Peyer's patch (tissue), 4 donors: Measurements from ENCODE around the gene LCN2. TPM values are rescaled to one million over a fixed set of nuclear protein-coding genes. Genes with fewer than 3 reads are reported as not detected.

Source experiments
- DNase-seq, 3 donors: peaks; one replicate each; pipeline ENCODE4 v3.0.0-alpha.2; 2017 to 2019
- H3K27ac ChIP-seq, 4 donors: fragments of 200-600 bp; sonication (generic); one replicate each; pipeline ENCODE4 v1.5.1; 2016 to 2019
- H3K27me3 ChIP-seq, 2 donors: fragments of 200-600 bp; sonication (generic); one replicate each; pipeline ENCODE4 v1.5.1; 2019
- H3K36me3 ChIP-seq, 3 donors: fragments of 200-600 bp; sonication (generic); one replicate each; pipeline ENCODE4 v1.5.1; 2016 to 2019
- H3K4me1 ChIP-seq, 4 donors: fragments of 200-600 bp; sonication (generic); one replicate each; pipeline ENCODE4 v1.5.1; 2016 to 2019
- H3K4me3 ChIP-seq, 4 donors: fragments of 200-600 bp; sonication (generic); 1 replicate in 3 of 4; 2 replicates in 1 of 4; pipeline ENCODE4 v1.5.1; 2016 to 2019; ENCODE audit warnings: mild to moderate bottlenecking in 1 of 4
- H3K9me3 ChIP-seq, 4 donors: fragments of 200-600 bp; sonication (generic); one replicate each; pipeline ENCODE4 v1.5.1; 2016 to 2019; ENCODE audit warnings: mild to moderate bottlenecking in 1 of 4
- POLR2A ChIP-seq, 2 donors: fragments of 450-650 bp; IDR thresholded peaks; one replicate each; pipeline ENCODE4 v1.5.1; 2017; ENCODE audit warnings: antibody characterized with exemption in 2 of 2, mild to moderate bottlenecking in 2 of 2, moderate library complexity in 2 of 2
- total RNA-seq, 4 donors: library from RNA; depleted of rRNA; stranded (reverse); fragments of >200 nt; gene quantifications; one replicate each; pipeline ENCODE4 v1.1.0, GENCODE V29; 2016
- TF ChIP-seq, protein P1 (sequence below), 6 experiments: fragments of 450-650 bp in 4 of 6; fragments of 200-600 bp in 2 of 6; sonication (generic) in 1 of 6; IDR thresholded peaks; one replicate each; pipeline ENCODE4 v1.5.1; 2017 to 2019; ENCODE audit warnings: antibody characterized with exemption in 6 of 6, mild to moderate bottlenecking in 3 of 6, moderate library complexity in 1 of 6

The LCN2 gene
- total RNA-seq, 4 donors from 2014 or later: 1.9 to 191 (median 37.1) TPM

DNA sequence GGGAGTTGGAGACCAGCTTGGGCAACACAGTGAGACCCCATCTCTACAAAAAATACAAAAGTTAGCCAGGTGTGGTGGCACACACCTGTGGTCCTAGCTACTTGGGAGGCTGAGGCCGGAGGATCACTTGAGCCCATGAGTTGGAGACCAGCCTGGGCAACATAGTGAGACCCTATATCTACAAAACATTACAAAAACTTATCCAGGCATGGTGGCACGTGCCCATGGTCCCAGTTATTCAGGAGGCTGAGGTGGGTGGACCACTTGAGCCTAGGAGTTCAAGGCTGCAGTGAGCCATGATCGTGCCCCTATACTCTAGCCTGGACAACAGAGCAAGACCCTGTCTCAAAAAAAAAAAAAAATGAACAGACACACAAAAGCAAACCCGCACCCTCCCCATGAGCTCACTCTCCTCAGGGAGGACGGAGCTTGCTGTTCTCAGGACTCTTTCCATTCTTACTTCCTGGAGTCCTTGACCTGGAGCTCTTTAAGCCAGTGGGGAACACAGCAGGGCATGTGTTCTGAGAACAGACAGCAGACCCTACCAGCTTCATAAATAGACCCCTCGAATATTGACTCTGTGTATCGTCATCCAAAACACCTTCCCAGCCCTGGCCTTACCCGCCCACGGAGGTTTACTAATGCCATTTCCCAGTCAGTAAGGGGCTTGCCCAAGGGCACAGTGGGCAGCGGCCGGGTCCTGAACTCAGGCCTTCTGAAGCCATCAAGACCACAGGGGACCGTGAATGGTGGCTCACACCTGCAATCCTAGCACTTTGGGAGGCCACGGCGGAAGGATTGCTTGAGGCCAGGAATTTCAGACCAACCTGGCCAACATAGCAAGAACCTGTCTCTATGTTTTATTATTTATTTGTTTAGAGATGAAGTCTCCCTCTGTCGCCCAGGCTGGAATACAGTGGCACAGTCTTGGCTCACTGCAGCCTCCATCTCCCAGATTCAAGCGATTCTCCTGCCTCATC lies 32.9 kb upstream of the LCN2 start:
- TF ChIP-seq POLR2A (IDR thresholded peaks at IDR 0.05): no peak
- TF ChIP-seq, protein P1, sequence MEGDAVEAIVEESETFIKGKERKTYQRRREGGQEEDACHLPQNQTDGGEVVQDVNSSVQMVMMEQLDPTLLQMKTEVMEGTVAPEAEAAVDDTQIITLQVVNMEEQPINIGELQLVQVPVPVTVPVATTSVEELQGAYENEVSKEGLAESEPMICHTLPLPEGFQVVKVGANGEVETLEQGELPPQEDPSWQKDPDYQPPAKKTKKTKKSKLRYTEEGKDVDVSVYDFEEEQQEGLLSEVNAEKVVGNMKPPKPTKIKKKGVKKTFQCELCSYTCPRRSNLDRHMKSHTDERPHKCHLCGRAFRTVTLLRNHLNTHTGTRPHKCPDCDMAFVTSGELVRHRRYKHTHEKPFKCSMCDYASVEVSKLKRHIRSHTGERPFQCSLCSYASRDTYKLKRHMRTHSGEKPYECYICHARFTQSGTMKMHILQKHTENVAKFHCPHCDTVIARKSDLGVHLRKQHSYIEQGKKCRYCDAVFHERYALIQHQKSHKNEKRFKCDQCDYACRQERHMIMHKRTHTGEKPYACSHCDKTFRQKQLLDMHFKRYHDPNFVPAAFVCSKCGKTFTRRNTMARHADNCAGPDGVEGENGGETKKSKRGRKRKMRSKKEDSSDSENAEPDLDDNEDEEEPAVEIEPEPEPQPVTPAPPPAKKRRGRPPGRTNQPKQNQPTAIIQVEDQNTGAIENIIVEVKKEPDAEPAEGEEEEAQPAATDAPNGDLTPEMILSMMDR (IDR thresholded peaks at IDR 0.05): no peak
- H3K27ac ChIP-seq: peak overlapping the region; percentile 40 to 98 (median 96)
- H3K4me1 ChIP-seq: peaks cover 0 to 27% (median 10%) of the 10 kb centered on the region in 4 donors
- DNase-seq: peak in 2 of 3 donors; percentile 49 to 51
- H3K27me3 ChIP-seq: no peaks in the 10 kb centered on the region
- no peaks in the 10 kb centered on the region for H3K9me3 ChIP-seq
- no peak overlapping the region for H3K4me3 ChIP-seq
- peaks cover 0 to 15% (median 0%) of the 10 kb centered on the region in 3 donors for H3K36me3 ChIP-seq

DNA sequence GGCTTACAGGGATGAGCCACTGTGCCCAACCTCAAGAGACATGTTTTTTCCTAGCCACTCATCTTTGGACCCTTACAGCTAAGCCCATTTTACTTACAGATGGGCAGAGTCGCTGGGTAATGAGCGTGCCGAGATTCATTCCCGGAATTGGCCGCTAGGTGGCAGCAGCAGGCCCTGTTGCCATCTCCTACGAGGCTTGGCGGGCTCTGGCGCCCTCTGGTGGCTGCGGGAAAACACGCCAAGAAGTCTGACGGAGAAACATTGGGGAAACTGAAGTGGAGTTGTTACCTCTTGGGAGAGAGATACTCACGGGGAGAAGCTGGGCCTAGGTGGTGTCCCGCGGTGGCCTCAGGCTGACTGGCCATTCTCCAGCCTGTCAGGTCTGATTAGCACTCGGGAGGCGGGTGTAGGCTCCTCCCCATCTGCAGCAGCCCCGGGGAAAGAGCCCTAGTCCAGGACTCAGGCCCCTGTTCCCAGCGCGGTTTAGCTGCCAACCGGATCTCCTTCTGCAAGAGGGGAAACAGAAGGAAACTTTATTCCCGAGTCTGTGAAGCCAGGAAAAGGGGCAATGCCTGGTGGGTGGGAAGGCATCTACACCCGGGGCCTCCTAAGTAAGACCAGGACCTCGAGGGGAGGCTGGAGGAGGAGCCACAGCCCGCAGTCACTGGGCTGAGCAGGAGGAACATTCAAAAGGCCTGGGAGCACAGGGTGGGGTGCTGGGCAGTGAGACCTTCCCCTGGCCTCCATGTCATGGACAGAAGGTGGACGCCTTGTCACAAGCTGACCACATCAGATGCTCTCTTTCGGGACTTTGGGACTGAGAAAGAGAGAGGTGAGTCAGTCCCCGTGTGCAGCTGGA lies 31.4 kb upstream of the LCN2 start:
- TF ChIP-seq POLR2A (IDR thresholded peaks at IDR 0.05): peak in 1 of 2 donors; percentile 44
- TF ChIP-seq, protein P1 (IDR thresholded peaks at IDR 0.05): peak; percentile 100
- H3K27ac ChIP-seq: peak overlapping the region in 2 of 4 donors; percentile 10 to 16
- DNase-seq: peak; percentile 89 to 98 (median 97)
- no peaks in the 10 kb centered on the region for H3K9me3 ChIP-seq
- no peak overlapping the region for H3K4me3 ChIP-seq
- peaks cover 0 to 26% (median 0%) of the 10 kb centered on the region in 3 donors for H3K36me3 ChIP-seq
- no peaks in the 10 kb centered on the region for H3K27me3 ChIP-seq
- H3K4me1 ChIP-seq: peaks cover 0 to 26% (median 10%) of the 10 kb centered on the region in 4 donors

DNA sequence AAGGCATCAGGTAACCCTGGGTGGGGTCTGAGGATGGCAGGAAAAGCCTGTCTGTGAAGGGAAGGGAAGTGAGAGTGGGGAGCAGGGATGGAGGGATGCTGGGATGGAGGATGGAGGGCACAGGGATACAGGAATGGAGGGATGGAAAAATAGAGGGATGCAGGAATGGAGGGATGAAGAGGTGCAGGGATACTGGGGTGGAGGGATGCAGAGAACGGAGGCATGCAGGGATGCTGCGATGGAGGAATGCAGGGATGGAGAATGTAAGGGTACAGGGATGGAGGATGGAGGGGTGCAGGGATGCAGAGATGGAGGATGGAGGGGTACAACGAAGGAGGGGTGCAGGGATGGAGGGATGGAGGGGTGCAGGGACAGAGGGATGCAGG lies 30.8 kb upstream of the LCN2 start:
- Histone ChIP-seq H3K27ac (no peak overlapping the region), H3K4me3 (no peak overlapping the region), H3K4me1 (peaks cover 0 to 26% (median 10%) of the 10 kb centered on the region in 4 donors), H3K9me3 (no peaks in the 10 kb centered on the region), H3K27me3 (no peaks in the 10 kb centered on the region), H3K36me3 (peaks cover 0 to 32% (median 0%) of the 10 kb centered on the region in 3 donors)
- no peak for DNase-seq
- no peak for TF ChIP-seq POLR2A (IDR thresholded peaks at IDR 0.05)
- TF ChIP-seq, protein P1 (IDR thresholded peaks at IDR 0.05): no peak

DNA sequence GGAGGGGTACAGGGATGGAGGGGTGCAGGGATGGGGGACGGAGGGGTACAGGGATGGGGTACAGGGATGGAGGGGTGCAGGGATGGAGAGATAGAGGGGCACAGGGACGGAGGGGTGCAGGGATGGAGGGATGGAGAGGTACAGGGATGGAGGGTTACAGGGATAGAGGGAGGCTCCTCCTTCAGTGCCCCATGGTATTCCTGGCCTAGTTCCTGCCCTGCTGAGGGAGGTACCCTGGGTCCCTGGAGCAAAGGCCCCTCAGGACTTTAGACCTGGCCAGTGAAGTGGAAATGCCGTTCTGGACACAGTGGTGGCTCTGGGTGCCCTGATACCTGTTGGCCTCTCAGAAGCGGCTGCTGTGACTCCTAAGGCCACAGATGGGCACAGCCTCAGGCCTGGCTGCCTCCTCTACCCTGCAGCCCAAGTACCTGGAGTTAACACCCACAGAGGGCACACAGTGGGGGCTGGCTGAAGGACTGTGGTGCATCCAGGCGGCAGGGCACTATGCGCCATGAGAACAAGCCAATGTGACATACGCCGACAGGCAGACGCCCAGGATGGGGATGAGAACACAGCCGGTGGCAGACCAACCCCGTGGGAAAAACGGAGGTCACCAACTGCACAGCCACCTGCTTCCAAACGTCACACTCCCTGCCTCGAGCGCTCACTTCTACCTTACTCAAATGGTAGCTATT lies 30.1 kb upstream of the LCN2 start:
- Histone ChIP-seq H3K9me3 (no peaks in the 10 kb centered on the region), H3K27me3 (no peaks in the 10 kb centered on the region), H3K36me3 (peaks cover 0 to 39% (median 0%) of the 10 kb centered on the region in 3 donors), H3K4me1 (peaks cover 0 to 26% (median 10%) of the 10 kb centered on the region in 4 donors), H3K4me3 (no peak overlapping the region), H3K27ac (no peak overlapping the region)
- peak in 2 of 3 donors; percentile 39 to 45 for DNase-seq
- no peak for TF ChIP-seq POLR2A (IDR thresholded peaks at IDR 0.05)
- TF ChIP-seq, protein P1 (IDR thresholded peaks at IDR 0.05): no peak
